Epithelial cell of proximal tubule (primary cell): ENCODE results near the gene PLCB1. TPM values are rescaled to one million over a fixed set of nuclear protein-coding genes. Genes with fewer than 3 reads are reported as not detected.
A peak's percentile ranks its signal among the peaks of the same experiment; 100 is the strongest.

ENCODE experiments used
- DNase-seq: peaks from one replicate; pipeline ENCODE4 v3.0.0-alpha.2; 2011; ENCODE audit warnings: low read depth
- H3K4me3 ChIP-seq: 2 replicates; pipeline ENCODE4 v1.5.1; 2011; ENCODE audit warnings: low read depth, mild to moderate bottlenecking, low read length
- total RNA-seq: library from RNA; depleted of rRNA; stranded (reverse); fragments of >200 nt; gene quantifications from 2 replicates; pipeline ENCODE4 v1.2.3, GENCODE V29; 2015
- TF ChIP-seq, protein P1 (sequence below): conservative IDR thresholded peaks from 2 replicates; pipeline ENCODE4 v1.5.1; 2012; ENCODE audit warnings: low read depth, mild to moderate bottlenecking, low read length

Gene PLCB1
- total RNA-seq, 1 donor from 2014 or later: 2.2 TPM

DNA sequence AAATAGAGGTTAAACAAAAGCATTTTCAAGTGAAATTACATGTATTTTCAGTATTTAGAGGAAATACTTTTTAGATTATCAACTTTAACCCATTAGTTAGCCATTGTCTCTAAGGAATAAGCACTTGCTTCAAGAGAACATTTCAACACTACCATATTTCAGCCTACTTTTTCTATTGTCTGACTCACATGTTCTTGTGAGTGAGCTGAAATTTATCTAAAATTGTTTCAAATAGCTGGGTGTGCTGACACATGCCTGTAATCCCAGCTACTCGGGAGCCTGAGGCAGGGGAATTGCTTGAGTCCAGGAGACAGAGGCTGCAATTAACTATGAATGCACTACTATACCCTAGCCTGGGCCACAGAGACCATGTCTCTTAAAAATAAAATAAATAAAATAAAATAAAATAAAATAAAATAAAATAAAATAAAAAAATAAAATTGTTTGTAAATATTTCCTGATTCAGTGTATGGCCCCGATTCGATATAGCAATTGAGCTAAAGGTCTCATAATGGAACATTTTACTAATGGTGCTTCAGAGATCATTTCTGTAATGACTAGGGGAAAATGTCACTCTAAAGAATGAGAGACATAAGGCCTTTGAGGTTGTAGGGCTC lies 612.3 kb downstream of the PLCB1 start:
- TF ChIP-seq, protein P1, sequence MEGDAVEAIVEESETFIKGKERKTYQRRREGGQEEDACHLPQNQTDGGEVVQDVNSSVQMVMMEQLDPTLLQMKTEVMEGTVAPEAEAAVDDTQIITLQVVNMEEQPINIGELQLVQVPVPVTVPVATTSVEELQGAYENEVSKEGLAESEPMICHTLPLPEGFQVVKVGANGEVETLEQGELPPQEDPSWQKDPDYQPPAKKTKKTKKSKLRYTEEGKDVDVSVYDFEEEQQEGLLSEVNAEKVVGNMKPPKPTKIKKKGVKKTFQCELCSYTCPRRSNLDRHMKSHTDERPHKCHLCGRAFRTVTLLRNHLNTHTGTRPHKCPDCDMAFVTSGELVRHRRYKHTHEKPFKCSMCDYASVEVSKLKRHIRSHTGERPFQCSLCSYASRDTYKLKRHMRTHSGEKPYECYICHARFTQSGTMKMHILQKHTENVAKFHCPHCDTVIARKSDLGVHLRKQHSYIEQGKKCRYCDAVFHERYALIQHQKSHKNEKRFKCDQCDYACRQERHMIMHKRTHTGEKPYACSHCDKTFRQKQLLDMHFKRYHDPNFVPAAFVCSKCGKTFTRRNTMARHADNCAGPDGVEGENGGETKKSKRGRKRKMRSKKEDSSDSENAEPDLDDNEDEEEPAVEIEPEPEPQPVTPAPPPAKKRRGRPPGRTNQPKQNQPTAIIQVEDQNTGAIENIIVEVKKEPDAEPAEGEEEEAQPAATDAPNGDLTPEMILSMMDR: no peak
- DNase-seq: no peak
- H3K4me3 ChIP-seq: no peak overlapping the region

DNA sequence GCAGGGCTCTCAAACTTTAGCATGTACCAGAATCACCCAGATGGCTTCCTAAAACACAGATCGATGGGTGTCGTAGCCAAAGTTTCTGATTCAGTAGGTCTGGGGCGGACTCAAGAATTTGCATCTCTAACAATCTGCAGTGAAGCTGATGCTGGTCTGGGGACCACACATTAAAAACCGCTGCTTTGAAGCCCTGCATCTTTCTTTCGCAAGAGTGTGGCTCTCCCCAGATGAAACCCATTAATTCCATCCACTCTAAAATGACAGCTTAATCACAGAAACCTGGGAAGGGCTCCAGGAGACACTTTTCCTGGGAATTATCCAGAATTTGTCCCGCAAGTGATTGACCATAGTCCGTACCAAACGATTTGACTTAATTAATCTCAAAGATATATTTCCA lies 617.0 kb downstream of the PLCB1 start:
- no peak overlapping the region for H3K4me3 ChIP-seq

DNA sequence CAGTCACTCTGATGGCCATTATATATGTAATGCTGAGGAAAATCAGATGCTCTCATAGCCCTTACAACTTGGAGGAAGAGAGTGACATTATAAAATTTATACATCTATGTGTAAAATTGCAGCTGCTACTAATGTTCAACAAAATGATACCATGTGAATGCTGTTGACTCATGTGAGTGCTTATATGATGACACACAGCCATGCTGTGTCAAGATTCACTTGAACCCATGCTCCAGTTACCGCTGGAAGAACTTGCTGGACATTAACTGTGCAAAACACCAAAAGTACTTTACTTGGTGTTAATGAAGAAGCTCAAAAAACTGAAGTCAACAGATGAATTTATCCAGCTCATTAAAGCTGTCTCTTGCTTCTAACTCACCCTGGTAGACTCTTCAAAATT lies 617.9 kb downstream of the PLCB1 start:
- no peak overlapping the region for H3K4me3 ChIP-seq
- DNase-seq: no peak
- TF ChIP-seq, protein P1: no peak

More for the DNA sequence above, 617.0 kb downstream of the PLCB1 start:
- DNase-seq: no peak
- TF ChIP-seq, protein P1: no peak

- H3K4me3 ChIP-seq: no peak overlapping the region
- TF ChIP-seq, protein P1: no peak
- DNase-seq: no peak
Measured at GRCh38 chr20:8755340-8756118, 623.5 kb downstream of the PLCB1 start.

DNA sequence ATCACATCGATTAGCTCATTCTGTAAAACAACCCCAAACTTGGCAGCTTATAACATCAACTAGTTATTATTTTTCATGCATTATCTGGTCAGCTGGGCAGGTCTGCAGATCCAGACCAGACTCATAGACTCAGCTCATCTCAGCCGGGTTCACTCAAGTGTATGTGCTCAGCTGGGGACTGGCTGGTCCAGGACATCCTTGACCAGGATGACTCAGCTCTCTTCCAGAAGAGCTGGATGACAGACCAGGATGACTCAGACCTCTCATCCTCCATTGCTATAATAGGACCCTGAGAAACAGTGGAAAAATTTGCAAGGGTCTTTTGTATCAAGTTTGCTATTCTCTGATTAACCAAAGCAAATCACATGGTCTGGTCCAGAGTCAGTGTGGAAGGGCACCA lies 624.3 kb downstream of the PLCB1 start:
- TF ChIP-seq, protein P1: no peak
- peak; percentile 64 for DNase-seq
- no peak overlapping the region for H3K4me3 ChIP-seq

- H3K4me3 ChIP-seq: no peak overlapping the region
- DNase-seq: peak; percentile 51
- TF ChIP-seq, protein P1: peak; percentile 1
Measured at GRCh38 chr20:8757146-8757545, 625.1 kb downstream of the PLCB1 start.
